Measurements from ENCODE around the gene NOS1AP. TPM values are rescaled to one million over a fixed set of nuclear protein-coding genes. Genes with fewer than 3 reads are reported as not detected.
"Not testable (repeated sequence)": the region's sequence is repeated elsewhere in the genome, so short reads cannot be mapped to it uniquely, and the experiment has no call there.

NOS1AP gene
- total and polyA plus RNA-seq, 5 donors: 0.86 to 4.5 (median 4.1) TPM

GRCh38 chr1:162398999-162399580 lies 329.6 kb downstream of the NOS1AP start:
- no peak overlapping the region for H3K27ac ChIP-seq (ENCODE audit: low read length)
- no peak overlapping the region for H3K4me3 ChIP-seq (ENCODE audit: low read length)
- intact Hi-C loops (cut with DNase I): loop anchor here in 1 of 4 donors (10.0 kb wide), 1 partner anchor 344 kb away; no protein-coding TSS in a partner anchor
- WGBS: 81% methylated on average over 8 of the region's 8 CpGs
- no peaks in the 10 kb centered on the region for H3K9me3 ChIP-seq (ENCODE audit: control insufficient read depth, low read length)
- ATAC-seq (no peak), DNase-seq (no peak)
- H3K27me3 ChIP-seq (ENCODE audit: control insufficient read depth, insufficient read depth): no peaks in the 10 kb centered on the region
- H3K4me1 ChIP-seq (ENCODE audit: control insufficient read depth, insufficient read depth, low read length): no peaks in the 10 kb centered on the region

- DNase-seq: no peak
- H3K4me3 ChIP-seq (ENCODE audit: low read length): no peak overlapping the region
- no peaks in the 10 kb centered on the region for H3K4me1 ChIP-seq (ENCODE audit: control insufficient read depth, insufficient read depth, low read length)
- H3K9me3 ChIP-seq (ENCODE audit: control insufficient read depth, low read length): no peaks in the 10 kb centered on the region
- intact Hi-C loops (cut with DNase I): no loop called here
- no peak overlapping the region for H3K27ac ChIP-seq (ENCODE audit: low read length)
- H3K27me3 ChIP-seq (ENCODE audit: control insufficient read depth, insufficient read depth): no peaks in the 10 kb centered on the region
- ATAC-seq: no peak
- 91% methylated on average over 10 of the region's 10 CpGs for WGBS
Measured at GRCh38 chr1:162400790-162401355, 331.4 kb downstream of the NOS1AP start.

- DNase-seq (no peak), ATAC-seq (peak in 1 of 2 donors; percentile 51)
- Histone ChIP-seq H3K27me3 (ENCODE audit: control insufficient read depth, insufficient read depth) (no peaks in the 10 kb centered on the region), H3K27ac (ENCODE audit: low read length) (no peak overlapping the region), H3K9me3 (ENCODE audit: control insufficient read depth, low read length) (no peaks in the 10 kb centered on the region), H3K4me1 (ENCODE audit: control insufficient read depth, insufficient read depth, low read length) (no peaks in the 10 kb centered on the region), H3K4me3 (ENCODE audit: low read length) (no peak overlapping the region)
- 49% methylated on average over 5 of the region's 5 CpGs for WGBS
- intact Hi-C loops (cut with DNase I): no loop called here
Measured at GRCh38 chr1:162404550-162405160, 335.2 kb downstream of the NOS1AP start.

- peak in 1 of 2 donors; percentile 68 for ATAC-seq
- intact Hi-C loops (cut with DNase I): no loop called here
- WGBS: 52% methylated on average over 5 of the region's 5 CpGs
- Histone ChIP-seq H3K4me1 (ENCODE audit: control insufficient read depth, insufficient read depth, low read length) (no peaks in the 10 kb centered on the region), H3K27me3 (ENCODE audit: control insufficient read depth, insufficient read depth) (no peaks in the 10 kb centered on the region), H3K4me3 (ENCODE audit: low read length) (no peak overlapping the region), H3K27ac (ENCODE audit: low read length) (no peak overlapping the region), H3K9me3 (ENCODE audit: control insufficient read depth, low read length) (no peaks in the 10 kb centered on the region)
- no peak for DNase-seq
Measured at GRCh38 chr1:162405800-162406199, 336.3 kb downstream of the NOS1AP start.

- DNase-seq (no peak), ATAC-seq (no peak)
- Histone ChIP-seq H3K9me3 (ENCODE audit: control insufficient read depth, low read length) (no peaks in the 10 kb centered on the region), H3K4me1 (ENCODE audit: control insufficient read depth, insufficient read depth, low read length) (no peaks in the 10 kb centered on the region), H3K4me3 (ENCODE audit: low read length) (no peak overlapping the region), H3K27ac (ENCODE audit: low read length) (no peak overlapping the region), H3K27me3 (ENCODE audit: control insufficient read depth, insufficient read depth) (no peaks in the 10 kb centered on the region)
- WGBS: 91% methylated on average over 2 of the region's 2 CpGs
- intact Hi-C loops (cut with DNase I): no loop called here
Measured at GRCh38 chr1:162406811-162407210, 337.3 kb downstream of the NOS1AP start.

GRCh38 chr1:162407539-162407938 lies 338.0 kb downstream of the NOS1AP start:
- no peak for DNase-seq
- Histone ChIP-seq H3K4me1 (ENCODE audit: control insufficient read depth, insufficient read depth, low read length) (no peaks in the 10 kb centered on the region), H3K9me3 (ENCODE audit: control insufficient read depth, low read length) (no peaks in the 10 kb centered on the region), H3K27ac (ENCODE audit: low read length) (no peak overlapping the region), H3K4me3 (ENCODE audit: low read length) (no peak overlapping the region), H3K27me3 (ENCODE audit: control insufficient read depth, insufficient read depth) (no peaks in the 10 kb centered on the region)
- intact Hi-C loops (cut with DNase I): no loop called here
- ATAC-seq: no peak
- WGBS: 100% methylated on average over 1 of the region's 1 CpG

- Histone ChIP-seq H3K9me3 (ENCODE audit: control insufficient read depth, low read length) (no peaks in the 10 kb centered on the region), H3K4me1 (ENCODE audit: control insufficient read depth, insufficient read depth, low read length) (no peaks in the 10 kb centered on the region), H3K4me3 (ENCODE audit: low read length) (no peak within 1 kb of the TSS), H3K27me3 (ENCODE audit: control insufficient read depth, insufficient read depth) (no peaks in the 10 kb centered on the region), H3K27ac (ENCODE audit: low read length) (no peak within 1 kb of the TSS)
- intact Hi-C loops (cut with DNase I): no loop called here
- no peak for ATAC-seq
- WGBS: 55% methylated on average over 3 of the region's 3 CpGs
- DNase-seq: no peak
Measured at GRCh38 chr1:162412002-162412401, 342.5 kb downstream of the NOS1AP start, which contains the start of gene SH2D1B. TSS of gene SH2D1B (minus strand) at chr1:162412136. CDS start at chr1:162412016, 120 bp downstream.

- no peak for DNase-seq
- H3K4me1 ChIP-seq (ENCODE audit: control insufficient read depth, insufficient read depth, low read length): no peaks in the 10 kb centered on the region
Measured at GRCh38 chr1:162416215-162416614, 346.7 kb downstream of the NOS1AP start.

GRCh38 chr1:162416909-162417308 lies 347.4 kb downstream of the NOS1AP start:
- WGBS: 78% methylated on average over 2 of the region's 2 CpGs
- no peaks in the 10 kb centered on the region for H3K9me3 ChIP-seq (ENCODE audit: control insufficient read depth, low read length)
- no peak for ATAC-seq

More at GRCh38 chr1:162416215-162416614, 346.7 kb downstream of the NOS1AP start:
- intact Hi-C loops (cut with DNase I): no loop called here
- no peak overlapping the region for H3K4me3 ChIP-seq (ENCODE audit: low read length)
- H3K27me3 ChIP-seq (ENCODE audit: control insufficient read depth, insufficient read depth): no peaks in the 10 kb centered on the region
- H3K27ac ChIP-seq (ENCODE audit: low read length): no peak overlapping the region
- no peaks in the 10 kb centered on the region for H3K9me3 ChIP-seq (ENCODE audit: control insufficient read depth, low read length)
- no peak for ATAC-seq

GRCh38 chr1:162417650-162418049 lies 348.2 kb downstream of the NOS1AP start:
- WGBS: 87% methylated on average over 7 of the region's 7 CpGs
- no peak for ATAC-seq

More at GRCh38 chr1:162416909-162417308, 347.4 kb downstream of the NOS1AP start:
- intact Hi-C loops (cut with DNase I): no loop called here
- H3K27me3 ChIP-seq (ENCODE audit: control insufficient read depth, insufficient read depth): no peaks in the 10 kb centered on the region
- H3K4me1 ChIP-seq (ENCODE audit: control insufficient read depth, insufficient read depth, low read length): no peaks in the 10 kb centered on the region
- no peak overlapping the region for H3K4me3 ChIP-seq (ENCODE audit: low read length)
- no peak for DNase-seq
- H3K27ac ChIP-seq (ENCODE audit: low read length): no peak overlapping the region

GRCh38 chr1:162418584-162418983 lies 349.1 kb downstream of the NOS1AP start:
- H3K4me3 ChIP-seq (ENCODE audit: low read length); ATAC-seq; H3K27ac ChIP-seq (ENCODE audit: low read length); H3K4me1 ChIP-seq (ENCODE audit: control insufficient read depth, insufficient read depth, low read length); H3K27me3 ChIP-seq (ENCODE audit: control insufficient read depth, insufficient read depth); DNase-seq; intact Hi-C loops (cut with DNase I); H3K9me3 ChIP-seq (ENCODE audit: control insufficient read depth, low read length): not testable (repeated sequence)
- 80% methylated on average over 7 of the region's 7 CpGs for WGBS

More at GRCh38 chr1:162417650-162418049, 348.2 kb downstream of the NOS1AP start:
- Histone ChIP-seq H3K27me3 (ENCODE audit: control insufficient read depth, insufficient read depth) (no peaks in the 10 kb centered on the region), H3K4me3 (ENCODE audit: low read length) (no peak overlapping the region), H3K27ac (ENCODE audit: low read length) (no peak overlapping the region), H3K4me1 (ENCODE audit: control insufficient read depth, insufficient read depth, low read length) (no peaks in the 10 kb centered on the region), H3K9me3 (ENCODE audit: control insufficient read depth, low read length) (no peaks in the 10 kb centered on the region)
- intact Hi-C loops (cut with DNase I): no loop called here
- DNase-seq: no peak

All from right cardiac atrium (tissue), 5 donors.